Measurements from ENCODE around the gene GDPD4. TPM values are rescaled to one million over a fixed set of nuclear protein-coding genes. Genes with fewer than 3 reads are reported as not detected.

Gene GDPD4
- total RNA-seq, 2 experiments from 2014 or later = not detected

DNA sequence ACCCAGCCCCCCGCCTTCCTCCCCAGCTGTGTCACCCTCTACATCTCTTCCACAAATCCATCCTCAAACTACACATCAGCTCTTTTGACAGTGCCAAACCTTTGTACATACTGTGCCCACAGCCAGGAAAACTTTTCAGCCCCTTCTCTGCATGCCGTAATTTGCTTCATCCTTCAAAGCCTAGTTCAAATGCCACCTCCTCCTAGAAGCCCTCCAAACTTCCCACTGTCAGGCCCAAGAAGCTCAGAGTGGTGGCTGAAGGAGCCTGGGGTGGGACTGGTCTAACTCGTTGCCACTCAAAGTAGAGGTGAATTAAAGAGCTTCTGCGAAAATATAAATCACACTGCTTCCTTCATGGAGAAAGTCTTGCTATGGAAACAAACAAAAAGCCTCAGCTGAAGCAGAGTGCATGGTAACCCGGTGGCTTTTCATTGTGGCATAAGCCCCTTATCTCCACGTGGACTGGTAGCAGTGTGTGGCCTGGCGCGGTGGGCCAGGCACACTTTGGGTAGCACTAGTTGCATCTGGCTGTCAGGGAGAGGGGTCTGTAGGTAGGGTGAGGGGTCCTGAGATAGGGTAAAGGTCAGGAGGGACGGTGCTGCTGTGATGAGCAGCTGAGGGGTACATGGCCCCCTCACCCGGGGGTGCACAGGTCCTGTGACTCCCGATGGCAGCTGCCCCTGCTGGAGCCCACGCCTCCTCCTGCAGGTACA is 96.6 kb downstream of the GDPD4 start:
- DNase-seq (no peak), ATAC-seq (no peak)
- no peak overlapping the region for H3K4me3 Mint-ChIP-seq
- H3K27me3 Mint-ChIP-seq = no peaks in the 10 kb centered on the region
- no peaks in the 10 kb centered on the region for H3K4me1 Mint-ChIP-seq (ENCODE audit: low read depth)
- no peaks in the 10 kb centered on the region for H3K9me3 Mint-ChIP-seq
- ChIA-PET POLR2A (no interaction called here), CTCF (no interaction called here)
- no peak overlapping the region for H3K27ac Mint-ChIP-seq
- no peaks in the 10 kb centered on the region for H3K36me3 Mint-ChIP-seq (ENCODE audit: low read depth)
- intact Hi-C loops (cut with micrococcal nuclease) = no loop called here
- TF ChIP-seq, protein P1, sequence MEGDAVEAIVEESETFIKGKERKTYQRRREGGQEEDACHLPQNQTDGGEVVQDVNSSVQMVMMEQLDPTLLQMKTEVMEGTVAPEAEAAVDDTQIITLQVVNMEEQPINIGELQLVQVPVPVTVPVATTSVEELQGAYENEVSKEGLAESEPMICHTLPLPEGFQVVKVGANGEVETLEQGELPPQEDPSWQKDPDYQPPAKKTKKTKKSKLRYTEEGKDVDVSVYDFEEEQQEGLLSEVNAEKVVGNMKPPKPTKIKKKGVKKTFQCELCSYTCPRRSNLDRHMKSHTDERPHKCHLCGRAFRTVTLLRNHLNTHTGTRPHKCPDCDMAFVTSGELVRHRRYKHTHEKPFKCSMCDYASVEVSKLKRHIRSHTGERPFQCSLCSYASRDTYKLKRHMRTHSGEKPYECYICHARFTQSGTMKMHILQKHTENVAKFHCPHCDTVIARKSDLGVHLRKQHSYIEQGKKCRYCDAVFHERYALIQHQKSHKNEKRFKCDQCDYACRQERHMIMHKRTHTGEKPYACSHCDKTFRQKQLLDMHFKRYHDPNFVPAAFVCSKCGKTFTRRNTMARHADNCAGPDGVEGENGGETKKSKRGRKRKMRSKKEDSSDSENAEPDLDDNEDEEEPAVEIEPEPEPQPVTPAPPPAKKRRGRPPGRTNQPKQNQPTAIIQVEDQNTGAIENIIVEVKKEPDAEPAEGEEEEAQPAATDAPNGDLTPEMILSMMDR (IDR thresholded peaks at IDR 0.05) = no peak

DNA sequence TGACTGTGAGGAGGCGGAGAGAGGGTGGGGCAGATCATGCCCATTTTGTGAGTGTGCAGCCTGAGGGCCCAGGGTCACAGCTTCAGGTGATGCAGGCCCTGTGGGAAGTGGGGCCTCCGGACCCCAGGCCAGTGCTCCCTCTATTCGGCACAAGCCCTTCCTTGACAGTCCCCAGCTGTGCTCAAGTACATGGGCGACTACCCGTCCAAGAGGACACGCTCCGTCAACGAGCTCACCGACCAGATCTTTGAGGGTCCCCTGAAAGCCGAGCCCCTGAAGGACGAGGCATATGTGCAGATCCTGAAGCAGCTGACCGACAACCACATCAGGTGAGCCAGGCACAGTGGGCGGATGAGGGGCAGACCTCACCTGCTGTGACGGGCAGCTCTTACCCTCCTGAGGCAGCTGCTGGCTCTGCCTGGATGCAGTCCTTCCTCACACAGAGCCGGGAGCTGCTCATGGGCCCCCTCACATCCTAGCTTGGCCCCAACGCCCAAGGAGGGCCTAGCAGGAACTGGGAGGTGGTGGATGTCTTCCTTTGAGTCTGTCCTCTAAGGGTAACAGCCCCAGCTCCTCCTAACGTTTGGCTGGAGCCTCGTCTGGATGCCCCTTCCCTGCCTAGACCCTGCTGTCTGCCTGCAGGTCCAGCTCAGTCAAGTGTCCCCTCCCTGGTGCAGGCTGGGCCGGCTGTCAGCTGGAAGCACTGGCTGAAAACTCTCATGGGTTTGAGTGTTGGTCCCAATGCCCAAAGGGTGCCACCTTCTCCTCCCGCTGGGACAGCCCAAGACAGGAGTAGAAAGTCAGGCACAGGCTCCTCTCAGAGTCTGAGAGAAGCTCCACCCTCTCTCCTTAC is 97.4 kb downstream of the GDPD4 start:
- TF ChIP-seq, protein P1 (IDR thresholded peaks at IDR 0.05) = no peak
- ATAC-seq (no peak), DNase-seq (no peak)
- intact Hi-C loops (cut with micrococcal nuclease) = no loop called here
- H3K4me1 Mint-ChIP-seq (ENCODE audit: low read depth) = no peaks in the 10 kb centered on the region
- no peaks in the 10 kb centered on the region for H3K36me3 Mint-ChIP-seq (ENCODE audit: low read depth)
- H3K27me3 Mint-ChIP-seq = no peaks in the 10 kb centered on the region
- H3K27ac Mint-ChIP-seq = no peak overlapping the region
- H3K4me3 Mint-ChIP-seq = no peak overlapping the region
- ChIA-PET CTCF (interaction anchor here (1.2 kb wide), 1 partner anchor 77 kb away, joined by 5 read pairs; no protein-coding TSS in a partner anchor), POLR2A (no interaction called here)
- no peaks in the 10 kb centered on the region for H3K9me3 Mint-ChIP-seq

DNA sequence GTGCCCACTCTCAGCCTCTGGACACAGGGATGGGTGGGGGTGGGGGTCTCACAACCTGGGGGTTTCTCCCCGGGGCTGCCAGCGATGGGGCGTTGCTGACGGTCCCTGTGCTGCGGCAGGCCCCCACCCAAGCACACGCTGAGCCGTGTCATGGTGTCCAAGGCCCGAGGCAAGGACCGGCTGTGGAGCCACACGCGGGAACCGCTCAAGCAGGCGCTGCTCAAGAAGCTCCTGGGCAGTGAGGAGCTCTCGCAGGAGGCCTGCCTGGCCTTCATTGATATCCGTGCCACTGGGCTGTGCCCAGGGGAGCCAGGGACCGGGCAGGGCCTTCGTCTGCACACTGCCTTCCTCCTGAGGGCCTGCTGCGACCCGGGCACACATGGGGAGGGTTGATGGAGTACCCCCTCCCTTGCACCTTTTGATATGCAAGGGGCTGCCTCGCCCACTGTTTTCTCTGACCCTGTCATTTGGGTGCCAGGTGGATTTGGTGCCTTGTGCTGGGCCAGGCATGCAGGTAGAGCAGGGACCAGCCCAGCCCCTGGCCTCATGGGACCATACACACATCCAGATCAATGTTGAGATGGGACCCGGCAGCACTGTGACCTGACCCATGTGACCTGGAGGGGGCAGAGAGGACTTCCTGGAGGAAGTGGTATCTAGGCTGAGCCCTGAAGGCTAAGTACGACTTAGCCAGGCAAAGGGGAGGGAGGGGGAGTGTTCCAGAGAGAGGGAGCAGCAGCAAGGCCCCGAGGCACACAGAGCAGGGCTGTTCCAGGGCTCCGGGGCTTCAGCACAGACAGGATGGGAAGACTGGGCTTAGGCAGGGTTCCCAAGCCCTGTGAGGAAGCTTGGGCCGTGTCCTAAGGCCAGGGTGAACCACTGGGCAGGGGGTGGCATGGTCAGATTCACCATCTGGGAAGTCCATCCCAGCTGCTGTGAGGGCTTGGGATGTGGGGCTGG is 98.3 kb downstream of the GDPD4 start:
- TF ChIP-seq, protein P1 (IDR thresholded peaks at IDR 0.05) = no peak
- intact Hi-C loops (cut with micrococcal nuclease) = no loop called here
- Mint-ChIP-seq H3K9me3 (no peaks in the 10 kb centered on the region), H3K4me3 (no peak overlapping the region), H3K27ac (no peak overlapping the region), H3K36me3 (ENCODE audit: low read depth) (no peaks in the 10 kb centered on the region), H3K4me1 (ENCODE audit: low read depth) (no peaks in the 10 kb centered on the region), H3K27me3 (no peaks in the 10 kb centered on the region)
- no peak for ATAC-seq
- no peak for DNase-seq
- CTCF ChIA-PET = interaction anchor here (1.2 kb wide), 1 partner anchor 76 kb away, joined by 5 read pairs; no protein-coding TSS in a partner anchor
- POLR2A ChIA-PET = no interaction called here

DNA sequence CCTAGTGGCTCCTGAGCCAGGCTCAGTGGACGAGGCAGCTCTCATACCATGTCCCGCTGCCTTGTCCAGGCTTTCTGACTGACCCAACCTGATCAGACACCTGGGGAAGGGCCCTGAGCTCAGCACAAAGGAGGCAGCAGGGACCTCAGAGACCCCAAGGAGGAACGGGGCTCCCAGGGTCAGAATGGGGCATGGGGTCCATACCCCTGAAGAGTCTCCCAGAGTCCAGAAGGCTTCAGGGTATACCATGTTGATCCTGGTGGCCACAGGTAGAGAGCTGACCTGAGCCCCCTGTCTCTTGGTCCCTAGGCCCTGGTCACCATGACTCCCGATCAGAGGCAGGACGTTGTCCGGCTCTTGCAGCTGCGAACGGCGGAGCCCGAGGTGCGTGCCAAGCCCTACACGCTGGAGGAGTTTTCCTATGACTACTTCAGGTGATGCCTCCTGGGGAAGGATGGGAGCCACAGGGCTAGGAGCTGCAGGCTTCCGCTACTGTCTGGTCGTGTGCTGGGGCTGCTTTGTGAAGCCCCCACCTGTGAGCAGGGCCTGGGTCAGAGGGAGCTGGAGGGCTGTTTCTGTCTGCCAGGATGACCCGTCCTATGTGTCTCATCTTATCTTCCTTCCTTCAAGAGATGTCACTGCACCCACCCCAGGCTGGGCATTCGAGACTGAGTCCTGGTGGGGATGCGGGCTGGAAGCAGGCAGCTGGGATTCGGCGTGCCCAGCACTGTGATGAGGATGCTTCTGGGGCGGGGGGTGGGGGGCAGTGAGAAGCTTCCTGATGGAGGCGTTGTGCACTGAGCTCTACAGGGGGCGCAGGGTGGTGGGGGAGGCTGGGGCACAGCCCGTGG is 99.3 kb downstream of the GDPD4 start:
- no peaks in the 10 kb centered on the region for H3K36me3 Mint-ChIP-seq (ENCODE audit: low read depth)
- H3K4me1 Mint-ChIP-seq (ENCODE audit: low read depth) = no peaks in the 10 kb centered on the region
- no peaks in the 10 kb centered on the region for H3K27me3 Mint-ChIP-seq
- no peak overlapping the region for H3K27ac Mint-ChIP-seq
- no peak for DNase-seq
- ATAC-seq = no peak
- H3K9me3 Mint-ChIP-seq = no peaks in the 10 kb centered on the region
- TF ChIP-seq, protein P1 (IDR thresholded peaks at IDR 0.05) = no peak
- CTCF ChIA-PET = interaction anchor here (1.2 kb wide), 1 partner anchor 13 kb away, joined by 3 read pairs; no protein-coding TSS in a partner anchor
- intact Hi-C loops (cut with micrococcal nuclease) = no loop called here
- H3K4me3 Mint-ChIP-seq = no peak overlapping the region
- POLR2A ChIA-PET = interaction anchor here (0.6 kb wide), 1 partner anchor 60 kb away, joined by 3 read pairs; no protein-coding TSS in a partner anchor
